CD14-positive monocyte (primary cell): Measurements from ENCODE around the gene SPATS2. TPM values are rescaled to one million over a fixed set of nuclear protein-coding genes. Genes with fewer than 3 reads are reported as not detected.
A peak's percentile ranks its signal among the peaks of the same experiment; 100 is the strongest.

Source experiments
- DNase-seq, 3 donors: peaks; one replicate each; pipeline ENCODE4 v3.0.0-alpha.2; 2011 to 2022
- H2AFZ ChIP-seq: 2 replicates; pipeline ENCODE4 v1.6.0; 2012; ENCODE audit warnings: mild to moderate bottlenecking, low read depth, low read length, inconsistent platforms; ENCODE audit not compliant: insufficient read depth, poor library complexity, severe bottlenecking
- H3K27ac ChIP-seq, 2 donors: 1 replicate in 1 of 2; 2 replicates in 1 of 2; pipeline ENCODE4 v1.5.1; 2012 to 2013; ENCODE audit warnings: low read length in 2 of 2, control low read depth in 1 of 2, inconsistent platforms in 1 of 2, low read depth in 1 of 2, mild to moderate bottlenecking in 1 of 2
- H3K27me3 ChIP-seq, 2 donors: one replicate each; pipeline versions ENCODE4 v1.6.0 to v1.6.1; 2011 to 2013; ENCODE audit warnings: low read length in 2 of 2; ENCODE audit not compliant: control insufficient read depth in 2 of 2, insufficient read depth in 2 of 2
- H3K36me3 ChIP-seq, 2 donors: replicated peaks in 1 of 2; 1 replicate in 1 of 2; 2 replicates in 1 of 2; pipeline versions ENCODE4 v1.5.1 to v1.6.1; 2012 to 2013; ENCODE audit warnings: low read length in 2 of 2, control low read depth in 1 of 2, inconsistent platforms in 1 of 2, mild to moderate bottlenecking in 1 of 2; ENCODE audit not compliant: insufficient read depth in 2 of 2, control insufficient read depth in 1 of 2
- H3K4me1 ChIP-seq, 2 donors: 1 replicate in 1 of 2; 2 replicates in 1 of 2; pipeline versions ENCODE4 v1.5.1 to v1.6.1; 2012 to 2013; ENCODE audit warnings: low read length in 2 of 2, control low read depth in 1 of 2, inconsistent platforms in 1 of 2, mild to moderate bottlenecking in 1 of 2, moderate library complexity in 1 of 2; ENCODE audit not compliant: insufficient read depth in 2 of 2, control insufficient read depth in 1 of 2
- H3K4me2 ChIP-seq: replicated peaks from 2 replicates; pipeline ENCODE3; 2012; ENCODE audit warnings: low read length, moderate library complexity, mild to moderate bottlenecking; ENCODE audit not compliant: poor library complexity, severe bottlenecking; ENCODE audit errors: extremely low read depth
- H3K4me3 ChIP-seq, 3 experiments: fragments of 200-600 bp in 1 of 3; sonication (generic) in 1 of 3; replicated peaks in 1 of 3; 1 replicate in 2 of 3; 2 replicates in 1 of 3; pipeline ENCODE4 v1.5.1; 2011 to 2013; ENCODE audit warnings: low read length in 3 of 3, mild to moderate bottlenecking in 3 of 3, control low read depth in 2 of 3, low read depth in 2 of 3, inconsistent platforms in 1 of 3, moderate library complexity in 1 of 3
- H3K79me2 ChIP-seq: 2 replicates; pipeline ENCODE4 v1.6.0; 2012; ENCODE audit warnings: mild to moderate bottlenecking, control low read depth, inconsistent platforms, low read length, moderate library complexity; ENCODE audit not compliant: insufficient read depth
- H3K9ac ChIP-seq: 2 replicates; pipeline ENCODE4 v1.6.0; 2017; ENCODE audit warnings: low read length, mild to moderate bottlenecking; ENCODE audit not compliant: insufficient read depth, poor library complexity, severe bottlenecking
- H3K9me3 ChIP-seq, 2 donors: replicated peaks in 1 of 2; 1 replicate in 1 of 2; 2 replicates in 1 of 2; pipeline versions ENCODE4 v1.5.1 to v1.6.1; 2012 to 2013; ENCODE audit warnings: low read length in 2 of 2, control low read depth in 1 of 2; ENCODE audit not compliant: control insufficient read depth in 1 of 2, insufficient read depth in 1 of 2
- H4K20me1 ChIP-seq: 2 replicates; pipeline ENCODE4 v1.6.0; 2012; ENCODE audit warnings: mild to moderate bottlenecking, low read length, control low read depth, moderate library complexity; ENCODE audit not compliant: insufficient read depth
- H3K27ac Mint-ChIP-seq, 7 donors: one replicate each; pipeline ENCODE4 v1.8.0; 2020; ENCODE audit warnings: mild to moderate bottlenecking in 7 of 7, mixed read lengths in 7 of 7, moderate library complexity in 6 of 7, inconsistent platforms in 2 of 7
- H3K27me3 Mint-ChIP-seq, 3 donors: one replicate each; pipeline ENCODE4 v1.8.0; 2021 to 2022; ENCODE audit warnings: low read depth in 3 of 3, mild to moderate bottlenecking in 3 of 3, mixed read lengths in 3 of 3, moderate library complexity in 3 of 3, inconsistent platforms in 1 of 3
- H3K36me3 Mint-ChIP-seq, 2 donors: one replicate each; pipeline ENCODE4 v1.8.0; 2020; ENCODE audit warnings: mixed read lengths in 2 of 2, inconsistent platforms in 1 of 2, mild to moderate bottlenecking in 1 of 2
- H3K4me1 Mint-ChIP-seq: one replicate; pipeline ENCODE4 v1.8.0; 2020; ENCODE audit warnings: mild to moderate bottlenecking, mixed read lengths
- H3K4me3 Mint-ChIP-seq, 2 donors: one replicate each; pipeline ENCODE4 v1.8.0; 2020; ENCODE audit warnings: mild to moderate bottlenecking in 2 of 2, mixed read lengths in 2 of 2, moderate library complexity in 1 of 2
- H3K9me3 Mint-ChIP-seq, 7 donors: one replicate each; pipeline ENCODE4 v1.8.0; 2020 to 2022; ENCODE audit warnings: mixed read lengths in 7 of 7, mild to moderate bottlenecking in 6 of 7, moderate library complexity in 6 of 7, inconsistent platforms in 2 of 7
- WGBS: methylation state at CpG from one replicate; pipeline ENCODE4 v1.1.5; 2013; ENCODE audit warnings: missing lambda C conversion rate; ENCODE audit not compliant: insufficient coverage; 5-methylcytosine and 5-hydroxymethylcytosine counted together
- intact Hi-C, 2 donors: fragments of 100-400 bp; cut with micrococcal nuclease; formaldehyde crosslinking; loops; one replicate each; pipeline versions ENCODE4 v1.15.0 to v1.15.1; 2023
- polyA plus RNA-seq, 3 donors: library from polyadenylated mRNA; depleted of rRNA in 1 of 3; unstranded in 2 of 3; stranded (reverse) in 1 of 3; fragments of 300-500 nt in 2 of 3; fragments of >200 nt in 1 of 3; fragmentation: Illumina TruSeq in 2 of 3; gene quantifications; 1 replicate in 2 of 3; 2 replicates in 1 of 3; pipeline ENCODE4 v1.2.3, GENCODE V29; 2012 to 2021
- TF ChIP-seq, protein P1 (sequence below): fragments of 200-600 bp; IDR thresholded peaks from one replicate; pipeline ENCODE4 v1.8.0; 2022; ENCODE audit warnings: antibody characterized with exemption, mild to moderate bottlenecking

Gene SPATS2
- polyA plus RNA-seq, 3 donors: 1.1 to 3.2 (median 1.8) TPM

- Histone ChIP-seq H3K4me2 (peak overlapping the region; percentile 87), H3K9ac (peak overlapping the region; percentile 75), H4K20me1 (no peaks in the 10 kb centered on the region), H3K27me3 (no peaks in the 10 kb centered on the region), H3K36me3 (peaks cover 4 to 20% of the 10 kb centered on the region in 2 donors), H3K4me1 (peaks cover 17 to 21% of the 10 kb centered on the region in 2 donors), H3K79me2 (peaks cover 19% of the 10 kb centered on the region), H3K9me3 (no peaks in the 10 kb centered on the region), H2AFZ (peak overlapping the region; percentile 87), H3K4me3 (peak overlapping the region; percentile 58 to 80 (median 63)), H3K27ac (peak overlapping the region in 1 of 2 donors; percentile 68)
- H3K4me1 Mint-ChIP-seq: peaks cover 21% of the 10 kb centered on the region
- intact Hi-C loops: no loop called here
- H3K36me3 Mint-ChIP-seq: peaks cover 9 to 26% of the 10 kb centered on the region in 2 donors
- no peaks in the 10 kb centered on the region for H3K9me3 Mint-ChIP-seq
- 47% methylated on average over 7 of the region's 12 CpGs for WGBS
- H3K27me3 Mint-ChIP-seq: peaks cover 7 to 8% (median 7%) of the 10 kb centered on the region in 3 donors
- TF ChIP-seq, protein P1, sequence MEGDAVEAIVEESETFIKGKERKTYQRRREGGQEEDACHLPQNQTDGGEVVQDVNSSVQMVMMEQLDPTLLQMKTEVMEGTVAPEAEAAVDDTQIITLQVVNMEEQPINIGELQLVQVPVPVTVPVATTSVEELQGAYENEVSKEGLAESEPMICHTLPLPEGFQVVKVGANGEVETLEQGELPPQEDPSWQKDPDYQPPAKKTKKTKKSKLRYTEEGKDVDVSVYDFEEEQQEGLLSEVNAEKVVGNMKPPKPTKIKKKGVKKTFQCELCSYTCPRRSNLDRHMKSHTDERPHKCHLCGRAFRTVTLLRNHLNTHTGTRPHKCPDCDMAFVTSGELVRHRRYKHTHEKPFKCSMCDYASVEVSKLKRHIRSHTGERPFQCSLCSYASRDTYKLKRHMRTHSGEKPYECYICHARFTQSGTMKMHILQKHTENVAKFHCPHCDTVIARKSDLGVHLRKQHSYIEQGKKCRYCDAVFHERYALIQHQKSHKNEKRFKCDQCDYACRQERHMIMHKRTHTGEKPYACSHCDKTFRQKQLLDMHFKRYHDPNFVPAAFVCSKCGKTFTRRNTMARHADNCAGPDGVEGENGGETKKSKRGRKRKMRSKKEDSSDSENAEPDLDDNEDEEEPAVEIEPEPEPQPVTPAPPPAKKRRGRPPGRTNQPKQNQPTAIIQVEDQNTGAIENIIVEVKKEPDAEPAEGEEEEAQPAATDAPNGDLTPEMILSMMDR: no peak
- no peak for DNase-seq
- peak overlapping the region in 6 of 7 donors; percentile 32 to 93 (median 82) for H3K27ac Mint-ChIP-seq
- peak overlapping the region; percentile 97 to 100 for H3K4me3 Mint-ChIP-seq
Measured at GRCh38 chr12:49322367-49322707, 44.9 kb upstream of the SPATS2 start.

GRCh38 chr12:49322708-49323523 is 44.3 kb upstream of the SPATS2 start, which contains the start of gene TROAP:
Gene TROAP (plus strand): TSS chr12:49323255. CDS start chr12:49323609, 354 bp downstream.
- H2AFZ ChIP-seq: peak within 1 kb of the TSS; percentile 87
- WGBS: under 1% methylated on average over 63 of the region's 65 CpGs
- H3K9ac ChIP-seq: peak within 1 kb of the TSS; percentile 75
- peaks cover 4 to 10% (median 5%) of the 10 kb centered on the region in 3 donors for H3K27me3 Mint-ChIP-seq
- TF ChIP-seq, protein P1: no peak
- H3K36me3 ChIP-seq: peaks cover 7 to 26% of the 10 kb centered on the region in 2 donors
- no peaks in the 10 kb centered on the region for H3K9me3 Mint-ChIP-seq
- H3K4me3 ChIP-seq: peak within 1 kb of the TSS; percentile 63 to 80 (median 64)
- peak within 1 kb of the TSS; percentile 97 to 100 for H3K4me3 Mint-ChIP-seq
- no peaks in the 10 kb centered on the region for H3K27me3 ChIP-seq
- peak within 1 kb of the TSS; percentile 59 to 93 (median 83) for H3K27ac Mint-ChIP-seq
- H4K20me1 ChIP-seq: no peaks in the 10 kb centered on the region
- peaks cover 19% of the 10 kb centered on the region for H3K79me2 ChIP-seq
- peaks cover 17 to 21% of the 10 kb centered on the region in 2 donors for H3K4me1 ChIP-seq
- intact Hi-C loops: no loop called here
- DNase-seq: peak; percentile 97 to 98 (median 97)
- peak within 1 kb of the TSS; percentile 87 for H3K4me2 ChIP-seq
- H3K36me3 Mint-ChIP-seq: peaks cover 14 to 32% of the 10 kb centered on the region in 2 donors
- H3K27ac ChIP-seq: peak within 1 kb of the TSS in 1 of 2 donors; percentile 68
- H3K4me1 Mint-ChIP-seq: peaks cover 21% of the 10 kb centered on the region
- no peaks in the 10 kb centered on the region for H3K9me3 ChIP-seq
